Hematopoietic multipotent progenitor cell treated with erythropoietin and hydrocortisone succinate and interleukin-3 and kit ligand, for 8 days (in vitro differentiated cells): ENCODE data around the gene CD44.

ENCODE experiments used
- DNase-seq: peaks from one replicate; pipeline ENCODE4 v3.0.0-alpha.2; 2015

CD44 gene

GRCh38 chr11:35270342-35270741 lies 131.4 kb downstream of the CD44 start:
- DNase-seq = no peak

GRCh38 chr11:35271031-35271430 lies 132.1 kb downstream of the CD44 start:
- DNase-seq = no peak

- DNase-seq = no peak
Observed at GRCh38 chr11:35272391-35272902, 133.5 kb downstream of the CD44 start.

- no peak for DNase-seq
Observed at GRCh38 chr11:35274909-35275785, 136.2 kb downstream of the CD44 start.

- no peak for DNase-seq
Observed at GRCh38 chr11:35275786-35276170, 136.8 kb downstream of the CD44 start.

- no peak for DNase-seq
Observed at GRCh38 chr11:35276396-35277145, 137.6 kb downstream of the CD44 start.

- DNase-seq = no peak
Observed at GRCh38 chr11:35277827-35278226, 138.9 kb downstream of the CD44 start.

- DNase-seq = no peak
Observed at GRCh38 chr11:35280727-35281126, 141.8 kb downstream of the CD44 start.

- DNase-seq = no peak
Observed at GRCh38 chr11:35281169-35281688, 142.3 kb downstream of the CD44 start.
